ENCODE data around the gene MPST. TPM values are rescaled to one million over a fixed set of nuclear protein-coding genes. Genes with fewer than 3 reads are reported as not detected.

MPST gene
- polyA plus RNA-seq, 1 donor (not counting 4 experiments of a cell fraction or from before 2014, with no cell fraction given): 23.5 TPM

DNA sequence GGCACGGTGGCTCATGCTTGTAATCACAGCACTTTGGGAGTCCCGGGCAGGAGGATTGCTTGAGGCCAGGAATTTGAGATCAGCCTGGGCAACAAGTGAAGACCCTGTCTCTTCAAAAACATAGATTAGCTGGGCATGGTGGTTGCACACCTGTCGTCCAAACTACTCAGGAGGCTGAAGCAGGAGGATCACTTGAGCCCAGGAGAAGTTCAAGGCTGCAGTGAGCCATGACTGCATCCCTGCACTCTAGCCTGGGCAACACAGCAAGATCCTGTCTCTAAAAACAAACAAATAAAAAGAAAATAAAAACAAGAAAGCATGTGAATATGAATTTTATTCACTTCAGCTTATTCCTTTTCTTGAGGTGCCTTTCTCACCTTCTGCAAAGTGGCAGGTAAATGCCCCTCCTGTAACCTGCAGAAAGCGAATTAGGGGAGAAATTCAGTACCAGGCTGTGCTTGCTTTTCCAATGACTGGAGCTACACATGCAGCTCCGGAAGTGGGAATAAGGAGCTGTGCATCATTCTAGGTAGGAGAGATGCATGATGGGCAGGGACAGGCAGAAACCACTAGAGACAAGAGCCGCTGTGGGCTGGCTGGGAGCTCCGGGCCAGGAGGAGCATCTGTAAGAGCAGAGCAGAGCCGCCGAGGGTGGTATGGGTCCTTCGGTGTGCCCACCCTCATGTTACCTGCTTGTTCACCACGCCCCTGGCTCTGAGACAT lies 17.3 kb downstream of the MPST start:
- FAIRE-seq: no peak
- no peak overlapping the region for H2AFZ ChIP-seq (ENCODE audit: control insufficient read depth, low read length)
- H3K4me3 ChIP-seq (ENCODE audit: control insufficient read depth in 2 of 3, extremely low read depth in 1 of 3, insufficient read depth in 2 of 3, low read depth in 1 of 3, low read length in 3 of 3): no peak overlapping the region
- no peaks in the 10 kb centered on the region for H3K9me3 ChIP-seq (ENCODE audit: control insufficient read depth, low read depth, low read length)
- no peaks in the 10 kb centered on the region for H3K79me2 ChIP-seq (ENCODE audit: control insufficient read depth, insufficient read depth, low read length)
- no peak overlapping the region for H3K9ac ChIP-seq (ENCODE audit: control insufficient read depth, extremely low read depth, insufficient read depth, low read length)
- no peak overlapping the region for H3K4me2 ChIP-seq (ENCODE audit: control insufficient read depth, extremely low read depth, insufficient read depth, low read depth, low read length)
- no peak for TF ChIP-seq EZH2 (IDR thresholded peaks at IDR 0.05; ENCODE audit: low read length)
- TF ChIP-seq, protein P1, sequence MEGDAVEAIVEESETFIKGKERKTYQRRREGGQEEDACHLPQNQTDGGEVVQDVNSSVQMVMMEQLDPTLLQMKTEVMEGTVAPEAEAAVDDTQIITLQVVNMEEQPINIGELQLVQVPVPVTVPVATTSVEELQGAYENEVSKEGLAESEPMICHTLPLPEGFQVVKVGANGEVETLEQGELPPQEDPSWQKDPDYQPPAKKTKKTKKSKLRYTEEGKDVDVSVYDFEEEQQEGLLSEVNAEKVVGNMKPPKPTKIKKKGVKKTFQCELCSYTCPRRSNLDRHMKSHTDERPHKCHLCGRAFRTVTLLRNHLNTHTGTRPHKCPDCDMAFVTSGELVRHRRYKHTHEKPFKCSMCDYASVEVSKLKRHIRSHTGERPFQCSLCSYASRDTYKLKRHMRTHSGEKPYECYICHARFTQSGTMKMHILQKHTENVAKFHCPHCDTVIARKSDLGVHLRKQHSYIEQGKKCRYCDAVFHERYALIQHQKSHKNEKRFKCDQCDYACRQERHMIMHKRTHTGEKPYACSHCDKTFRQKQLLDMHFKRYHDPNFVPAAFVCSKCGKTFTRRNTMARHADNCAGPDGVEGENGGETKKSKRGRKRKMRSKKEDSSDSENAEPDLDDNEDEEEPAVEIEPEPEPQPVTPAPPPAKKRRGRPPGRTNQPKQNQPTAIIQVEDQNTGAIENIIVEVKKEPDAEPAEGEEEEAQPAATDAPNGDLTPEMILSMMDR (optimal IDR thresholded peaks at IDR 0.05 in 1 of 3, IDR thresholded peaks at IDR 0.05 in 1 of 3, conservative IDR thresholded peaks at IDR 0.05 in 1 of 3; ENCODE audit: extremely low read depth in 1 of 3, insufficient read depth in 2 of 3, low read length in 3 of 3): no peak
- H3K27me3 ChIP-seq (ENCODE audit: control insufficient read depth, extremely low read depth, insufficient read depth, low read length): no peaks in the 10 kb centered on the region
- DNase-seq (ENCODE audit: low read depth, low spot score): no peak
- no peaks in the 10 kb centered on the region for H3K9me1 ChIP-seq (ENCODE audit: control insufficient read depth, extremely low read depth, insufficient read depth, low read length)
- H3K4me1 ChIP-seq (ENCODE audit: control insufficient read depth, extremely low read depth, insufficient read depth, low read length): peaks cover 20% of the 10 kb centered on the region
- no peak overlapping the region for H3K27ac ChIP-seq (ENCODE audit: control insufficient read depth, insufficient read depth, low read length)
- no peaks in the 10 kb centered on the region for H4K20me1 ChIP-seq (ENCODE audit: control insufficient read depth, extremely low read depth, insufficient read depth, low read length)
- H3K36me3 ChIP-seq (ENCODE audit: control insufficient read depth in 2 of 2, extremely low read depth in 1 of 2, insufficient read depth in 2 of 2, low read length in 2 of 2): no peaks in the 10 kb centered on the region
- dilution Hi-C loops (cut with MboI; ENCODE audit: extremely low pct_ligation_motif_present, low sequenced_read_pairs): no loop called here

DNA sequence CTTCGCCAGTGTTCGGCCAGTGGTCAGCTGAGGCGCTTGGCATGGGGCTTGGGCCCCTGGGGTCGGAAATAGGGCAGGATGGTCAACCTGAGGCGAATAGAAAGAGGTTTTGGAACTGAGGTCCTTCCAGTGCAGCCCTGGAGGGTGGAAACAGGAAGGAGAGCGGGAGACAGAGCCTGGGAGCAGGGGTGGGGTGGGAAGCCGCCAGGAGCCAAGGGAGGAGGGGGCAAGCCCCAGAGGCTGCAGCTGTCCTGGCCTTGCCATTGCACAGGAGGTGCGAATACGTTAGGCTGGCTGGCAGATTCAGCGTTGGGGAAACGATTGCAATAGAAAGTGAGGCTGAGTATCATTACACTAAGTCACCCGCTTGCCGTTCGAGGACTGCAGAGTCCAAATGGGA lies 18.1 kb downstream of the MPST start:
- Histone ChIP-seq H3K9ac (ENCODE audit: control insufficient read depth, extremely low read depth, insufficient read depth, low read length) (no peak overlapping the region), H4K20me1 (ENCODE audit: control insufficient read depth, extremely low read depth, insufficient read depth, low read length) (no peaks in the 10 kb centered on the region), H2AFZ (ENCODE audit: control insufficient read depth, low read length) (no peak overlapping the region), H3K27ac (ENCODE audit: control insufficient read depth, insufficient read depth, low read length) (no peak overlapping the region), H3K9me3 (ENCODE audit: control insufficient read depth, low read depth, low read length) (no peaks in the 10 kb centered on the region), H3K36me3 (ENCODE audit: control insufficient read depth in 2 of 2, extremely low read depth in 1 of 2, insufficient read depth in 2 of 2, low read length in 2 of 2) (no peaks in the 10 kb centered on the region), H3K27me3 (ENCODE audit: control insufficient read depth, extremely low read depth, insufficient read depth, low read length) (no peaks in the 10 kb centered on the region), H3K4me1 (ENCODE audit: control insufficient read depth, extremely low read depth, insufficient read depth, low read length) (peaks cover 12% of the 10 kb centered on the region), H3K4me3 (ENCODE audit: control insufficient read depth in 2 of 3, extremely low read depth in 1 of 3, insufficient read depth in 2 of 3, low read depth in 1 of 3, low read length in 3 of 3) (no peak overlapping the region), H3K79me2 (ENCODE audit: control insufficient read depth, insufficient read depth, low read length) (no peaks in the 10 kb centered on the region), H3K4me2 (ENCODE audit: control insufficient read depth, extremely low read depth, insufficient read depth, low read depth, low read length) (no peak overlapping the region), H3K9me1 (ENCODE audit: control insufficient read depth, extremely low read depth, insufficient read depth, low read length) (no peaks in the 10 kb centered on the region)
- DNase-seq (ENCODE audit: low read depth, low spot score) (no peak), FAIRE-seq (no peak)
- TF ChIP-seq, protein P1 (optimal IDR thresholded peaks at IDR 0.05 in 1 of 3, IDR thresholded peaks at IDR 0.05 in 1 of 3, conservative IDR thresholded peaks at IDR 0.05 in 1 of 3; ENCODE audit: extremely low read depth in 1 of 3, insufficient read depth in 2 of 3, low read length in 3 of 3): no peak
- TF ChIP-seq EZH2 (IDR thresholded peaks at IDR 0.05; ENCODE audit: low read length): no peak
- dilution Hi-C loops (cut with MboI; ENCODE audit: extremely low pct_ligation_motif_present, low sequenced_read_pairs): no loop called here

Data from keratinocyte (primary cell).